ENCODE measurements around the gene CNOT4. TPM values are rescaled to one million over a fixed set of nuclear protein-coding genes. Genes with fewer than 3 reads are reported as not detected.

Gene CNOT4
- total RNA-seq, 1 experiment from 2014 or later: 22.0 TPM

DNA sequence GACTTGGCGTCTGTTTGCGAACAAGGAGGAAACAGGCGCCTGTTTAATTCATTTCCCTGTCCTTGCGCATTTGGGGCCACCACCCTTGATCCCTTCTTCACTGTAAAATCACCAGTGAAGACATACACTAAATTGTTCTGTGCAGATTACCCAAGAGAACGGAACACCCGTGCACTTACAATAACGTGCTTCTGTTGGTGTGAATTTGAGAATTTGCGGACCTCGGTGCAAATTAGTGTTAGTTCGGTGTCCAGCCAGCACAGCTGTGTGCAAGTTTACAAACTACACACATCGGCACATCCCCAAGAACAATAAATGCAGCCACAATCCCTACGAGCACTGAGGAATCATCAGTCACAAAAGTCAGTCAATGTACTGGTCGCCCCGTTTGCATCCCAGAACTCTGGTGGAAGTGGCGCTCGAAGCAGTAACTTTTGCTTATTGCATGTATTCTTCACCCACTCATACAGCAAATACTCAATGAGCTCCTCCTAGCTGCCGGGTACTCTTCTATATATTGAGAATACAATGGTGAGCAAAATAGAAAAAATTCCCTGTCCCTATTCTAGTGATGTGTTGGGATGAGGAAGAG is 786 bp upstream of the CNOT4 start:
- TF ChIP-seq, protein P1, sequence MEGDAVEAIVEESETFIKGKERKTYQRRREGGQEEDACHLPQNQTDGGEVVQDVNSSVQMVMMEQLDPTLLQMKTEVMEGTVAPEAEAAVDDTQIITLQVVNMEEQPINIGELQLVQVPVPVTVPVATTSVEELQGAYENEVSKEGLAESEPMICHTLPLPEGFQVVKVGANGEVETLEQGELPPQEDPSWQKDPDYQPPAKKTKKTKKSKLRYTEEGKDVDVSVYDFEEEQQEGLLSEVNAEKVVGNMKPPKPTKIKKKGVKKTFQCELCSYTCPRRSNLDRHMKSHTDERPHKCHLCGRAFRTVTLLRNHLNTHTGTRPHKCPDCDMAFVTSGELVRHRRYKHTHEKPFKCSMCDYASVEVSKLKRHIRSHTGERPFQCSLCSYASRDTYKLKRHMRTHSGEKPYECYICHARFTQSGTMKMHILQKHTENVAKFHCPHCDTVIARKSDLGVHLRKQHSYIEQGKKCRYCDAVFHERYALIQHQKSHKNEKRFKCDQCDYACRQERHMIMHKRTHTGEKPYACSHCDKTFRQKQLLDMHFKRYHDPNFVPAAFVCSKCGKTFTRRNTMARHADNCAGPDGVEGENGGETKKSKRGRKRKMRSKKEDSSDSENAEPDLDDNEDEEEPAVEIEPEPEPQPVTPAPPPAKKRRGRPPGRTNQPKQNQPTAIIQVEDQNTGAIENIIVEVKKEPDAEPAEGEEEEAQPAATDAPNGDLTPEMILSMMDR (IDR thresholded peaks at IDR 0.05; ENCODE audit: insufficient read depth in 1 of 2, low read depth in 1 of 2, low read length in 1 of 2, severe bottlenecking in 1 of 2, unreplicated experiment in 1 of 2): no peak
- Histone ChIP-seq H3K27me3 (replicated peaks; ENCODE audit: control insufficient read depth, insufficient read depth, low read length) (no peaks in the 10 kb centered on the region), H3K9me3 (no peaks in the 10 kb centered on the region), H3K4me1 (peaks cover 8% of the 10 kb centered on the region), H3K4me3 (ENCODE audit: low read depth, low read length) (peak overlapping the region; percentile 82), H3K36me3 (ENCODE audit: control insufficient read depth, insufficient read depth, low read length) (no peaks in the 10 kb centered on the region)
- CTCF ChIA-PET: interaction anchor here (0.6 kb wide), 1 partner anchor 90 kb away, joined by 4 read pairs; no protein-coding TSS in a partner anchor
- Mint-ChIP-seq H3K36me3 (ENCODE audit: insufficient read depth, unreplicated experiment) (no peaks in the 10 kb centered on the region), H3K4me1 (ENCODE audit: low read depth, unreplicated experiment) (no peaks in the 10 kb centered on the region), H3K4me3 (ENCODE audit: unreplicated experiment) (no peak overlapping the region), H3K27me3 (ENCODE audit: insufficient read depth, unreplicated experiment) (no peaks in the 10 kb centered on the region), H3K27ac (ENCODE audit: unreplicated experiment) (no peak overlapping the region), H3K9me3 (ENCODE audit: unreplicated experiment) (no peaks in the 10 kb centered on the region)
- peak in 1 of 2 experiments; percentile 11 for DNase-seq
- intact Hi-C loops (cut with micrococcal nuclease; ENCODE audit: unreplicated experiment): loop anchor here (2.0 to 5.0 kb wide), 3 partner anchors 87 to 236 kb away; partner anchors contain the start of gene STMP1
- BruUV-seq (replicated peaks): TSS peak; percentile 38
- POLR2A ChIA-PET: no interaction called here

DNA sequence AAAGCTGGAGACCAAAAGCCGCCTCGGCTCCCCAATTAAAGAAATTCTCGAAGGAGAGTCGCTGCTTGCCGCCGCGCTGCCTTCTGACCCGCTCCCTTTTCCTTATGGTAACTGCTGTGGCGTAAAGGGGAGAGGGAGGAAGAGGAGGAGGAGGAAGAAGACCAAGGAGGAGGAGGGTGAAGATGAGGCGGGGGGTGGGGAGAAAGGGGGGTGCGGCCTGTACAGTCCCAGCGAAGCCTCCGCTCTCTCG is 388 bp downstream of the CNOT4 start:
- Mint-ChIP-seq H3K27ac (ENCODE audit: unreplicated experiment) (no peak overlapping the region), H3K4me3 (ENCODE audit: unreplicated experiment) (no peak overlapping the region), H3K27me3 (ENCODE audit: insufficient read depth, unreplicated experiment) (no peaks in the 10 kb centered on the region), H3K36me3 (ENCODE audit: insufficient read depth, unreplicated experiment) (no peaks in the 10 kb centered on the region), H3K4me1 (ENCODE audit: low read depth, unreplicated experiment) (no peaks in the 10 kb centered on the region), H3K9me3 (ENCODE audit: unreplicated experiment) (no peaks in the 10 kb centered on the region)
- no TSS peak for BruUV-seq (replicated peaks)
- Histone ChIP-seq H3K4me1 (peaks cover 8% of the 10 kb centered on the region), H3K27me3 (replicated peaks; ENCODE audit: control insufficient read depth, insufficient read depth, low read length) (no peaks in the 10 kb centered on the region), H3K36me3 (ENCODE audit: control insufficient read depth, insufficient read depth, low read length) (no peaks in the 10 kb centered on the region), H3K4me3 (ENCODE audit: low read depth, low read length) (peak overlapping the region; percentile 82), H3K9me3 (no peaks in the 10 kb centered on the region)
- no peak for DNase-seq
- intact Hi-C loops (cut with micrococcal nuclease; ENCODE audit: unreplicated experiment): loop anchor here (2.0 kb wide), 2 partner anchors 95 to 229 kb away; no protein-coding TSS in a partner anchor
- TF ChIP-seq, protein P1 (IDR thresholded peaks at IDR 0.05; ENCODE audit: insufficient read depth in 1 of 2, low read depth in 1 of 2, low read length in 1 of 2, severe bottlenecking in 1 of 2, unreplicated experiment in 1 of 2): no peak
- CTCF ChIA-PET: no interaction called here
- POLR2A ChIA-PET: no interaction called here

GRCh38 chr7:135508883-135509588 is 866 bp downstream of the CNOT4 start:
- no TSS peak for BruUV-seq (replicated peaks)
- ChIA-PET CTCF (interaction anchor here (0.6 kb wide), 1 partner anchor 12 kb away, joined by 6 read pairs; no protein-coding TSS in a partner anchor), POLR2A (no interaction called here)
- peak; percentile 44 to 49 for DNase-seq
- Mint-ChIP-seq H3K9me3 (ENCODE audit: unreplicated experiment) (no peaks in the 10 kb centered on the region), H3K27me3 (ENCODE audit: insufficient read depth, unreplicated experiment) (no peaks in the 10 kb centered on the region), H3K27ac (ENCODE audit: unreplicated experiment) (no peak overlapping the region), H3K4me3 (ENCODE audit: unreplicated experiment) (no peak overlapping the region), H3K4me1 (ENCODE audit: low read depth, unreplicated experiment) (no peaks in the 10 kb centered on the region), H3K36me3 (ENCODE audit: insufficient read depth, unreplicated experiment) (no peaks in the 10 kb centered on the region)
- peaks cover 8% of the 10 kb centered on the region for H3K4me1 ChIP-seq
- H3K9me3 ChIP-seq: no peaks in the 10 kb centered on the region
- H3K36me3 ChIP-seq (ENCODE audit: control insufficient read depth, insufficient read depth, low read length): no peaks in the 10 kb centered on the region
- peak overlapping the region; percentile 82 for H3K4me3 ChIP-seq (ENCODE audit: low read depth, low read length)
- intact Hi-C loops (cut with micrococcal nuclease; ENCODE audit: unreplicated experiment): loop anchor here (2.0 kb wide), 2 partner anchors 94 to 228 kb away; no protein-coding TSS in a partner anchor
- no peaks in the 10 kb centered on the region for H3K27me3 ChIP-seq (replicated peaks; ENCODE audit: control insufficient read depth, insufficient read depth, low read length)
- TF ChIP-seq, protein P1 (IDR thresholded peaks at IDR 0.05; ENCODE audit: insufficient read depth in 1 of 2, low read depth in 1 of 2, low read length in 1 of 2, severe bottlenecking in 1 of 2, unreplicated experiment in 1 of 2): no peak
